ENCODE data around the gene UROC1.

UROC1 gene

GRCh38 chr3:126493739-126494138 lies 23.8 kb downstream of the UROC1 start:
- POLR2A ChIA-PET: no interaction called here
- DNase-seq (ENCODE audit: extremely low spot score): no peak
- CTCF ChIA-PET: no interaction called here
- no peak for TF ChIP-seq FOXK2 (IDR thresholded peaks at IDR 0.05)
- TF ChIP-seq NFRKB (IDR thresholded peaks at IDR 0.05): no peak
- no peak for TF ChIP-seq TARDBP (IDR thresholded peaks at IDR 0.05)
- no peak for TF ChIP-seq CTBP1 (IDR thresholded peaks at IDR 0.05; ENCODE audit: borderline replicate concordance)
- TF ChIP-seq ELF4 (IDR thresholded peaks at IDR 0.05): no peak
- TF ChIP-seq LEF1 (IDR thresholded peaks at IDR 0.05; ENCODE audit: borderline replicate concordance): no peak
- TF ChIP-seq ARNT (IDR thresholded peaks at IDR 0.05): no peak

GRCh38 chr3:126493051-126493450 lies 24.5 kb downstream of the UROC1 start:
- POLR2A ChIA-PET: no interaction called here
- no peak for DNase-seq (ENCODE audit: extremely low spot score)
- TF ChIP-seq FOXK2 (IDR thresholded peaks at IDR 0.05): no peak
- no peak for TF ChIP-seq ELF4 (IDR thresholded peaks at IDR 0.05)
- no peak for TF ChIP-seq ARNT (IDR thresholded peaks at IDR 0.05)
- no peak for TF ChIP-seq L3MBTL2 (conservative IDR thresholded peaks at IDR 0.05)
- no peak for TF ChIP-seq SP1 (IDR thresholded peaks at IDR 0.05)
- TF ChIP-seq PKNOX1 (IDR thresholded peaks at IDR 0.05): no peak
- CTCF ChIA-PET: no interaction called here

- TF ChIP-seq L3MBTL2 (conservative IDR thresholded peaks at IDR 0.05) (no peak), BHLHE40 (IDR thresholded peaks at IDR 0.05; ENCODE audit: borderline replicate concordance) (no peak), TARDBP (IDR thresholded peaks at IDR 0.05) (no peak), SP1 (IDR thresholded peaks at IDR 0.05) (no peak), PKNOX1 (IDR thresholded peaks at IDR 0.05) (no peak), CTBP1 (IDR thresholded peaks at IDR 0.05; ENCODE audit: borderline replicate concordance) (no peak)
- POLR2A ChIA-PET: interaction anchor here (1.3 kb wide), 1 partner anchor 15 kb away, joined by 4 read pairs; the partner anchor contains the start of gene ZXDC
- no peak for DNase-seq (ENCODE audit: extremely low spot score)
- CTCF ChIA-PET: no interaction called here
Measured at GRCh38 chr3:126491221-126492013, 26.2 kb downstream of the UROC1 start.

- TF ChIP-seq FOXA1 (IDR thresholded peaks at IDR 0.05) (no peak), BHLHE40 (IDR thresholded peaks at IDR 0.05; ENCODE audit: borderline replicate concordance) (no peak), SUZ12 (IDR thresholded peaks at IDR 0.05) (no peak), FOXK2 (IDR thresholded peaks at IDR 0.05) (no peak), ZNF384 (IDR thresholded peaks at IDR 0.05) (no peak), CTBP1 (IDR thresholded peaks at IDR 0.05; ENCODE audit: borderline replicate concordance) (no peak), ARNT (IDR thresholded peaks at IDR 0.05) (no peak), HDGF (IDR thresholded peaks at IDR 0.05; ENCODE audit: borderline replicate concordance) (no peak), ELF4 (IDR thresholded peaks at IDR 0.05) (no peak), SP1 (IDR thresholded peaks at IDR 0.05) (no peak), NFRKB (IDR thresholded peaks at IDR 0.05) (no peak), L3MBTL2 (conservative IDR thresholded peaks at IDR 0.05) (no peak), PKNOX1 (IDR thresholded peaks at IDR 0.05) (no peak), LEF1 (IDR thresholded peaks at IDR 0.05; ENCODE audit: borderline replicate concordance) (no peak), FOXM1 (IDR thresholded peaks at IDR 0.05; ENCODE audit: borderline replicate concordance) (no peak), TARDBP (IDR thresholded peaks at IDR 0.05) (no peak)
- ChIA-PET POLR2A (interaction anchor here (1.3 kb wide), 1 partner anchor 15 kb away, joined by 4 read pairs; the partner anchor contains the start of gene ZXDC), CTCF (no interaction called here)
Measured at GRCh38 chr3:126490619-126491018, 27.0 kb downstream of the UROC1 start.

GRCh38 chr3:126488886-126489569 lies 28.5 kb downstream of the UROC1 start:
- ChIA-PET POLR2A (no interaction called here), CTCF (no interaction called here)
- TF ChIP-seq SP1 (IDR thresholded peaks at IDR 0.05) (no peak), L3MBTL2 (conservative IDR thresholded peaks at IDR 0.05) (no peak), SUZ12 (IDR thresholded peaks at IDR 0.05) (no peak), FOXK2 (IDR thresholded peaks at IDR 0.05) (no peak)
- DNase-seq (ENCODE audit: extremely low spot score): no peak

More at GRCh38 chr3:126490619-126491018, 27.0 kb downstream of the UROC1 start:
- DNase-seq (ENCODE audit: extremely low spot score): no peak

- no peak for DNase-seq (ENCODE audit: extremely low spot score)
- CTCF ChIA-PET: interaction anchor here (0.6 kb wide), 1 partner anchor 136 kb away, joined by 3 read pairs; no protein-coding TSS in a partner anchor
- POLR2A ChIA-PET: no interaction called here
- no peak for TF ChIP-seq ARNT (IDR thresholded peaks at IDR 0.05)
- no peak for TF ChIP-seq L3MBTL2 (conservative IDR thresholded peaks at IDR 0.05)
- no peak for TF ChIP-seq PKNOX1 (IDR thresholded peaks at IDR 0.05)
- no peak for TF ChIP-seq CTBP1 (IDR thresholded peaks at IDR 0.05; ENCODE audit: borderline replicate concordance)
- TF ChIP-seq FOXK2 (IDR thresholded peaks at IDR 0.05): no peak
- no peak for TF ChIP-seq FOXM1 (IDR thresholded peaks at IDR 0.05; ENCODE audit: borderline replicate concordance)
- TF ChIP-seq SUZ12 (IDR thresholded peaks at IDR 0.05): no peak
- TF ChIP-seq TARDBP (IDR thresholded peaks at IDR 0.05): no peak
- TF ChIP-seq ELF4 (IDR thresholded peaks at IDR 0.05): no peak
- no peak for TF ChIP-seq LEF1 (IDR thresholded peaks at IDR 0.05; ENCODE audit: borderline replicate concordance)
- TF ChIP-seq ZNF384 (IDR thresholded peaks at IDR 0.05): no peak
- TF ChIP-seq NFRKB (IDR thresholded peaks at IDR 0.05): no peak
- no peak for TF ChIP-seq SP1 (IDR thresholded peaks at IDR 0.05)
- no peak for TF ChIP-seq HDGF (IDR thresholded peaks at IDR 0.05; ENCODE audit: borderline replicate concordance)
- no peak for TF ChIP-seq FOXA1 (IDR thresholded peaks at IDR 0.05)
- TF ChIP-seq BHLHE40 (IDR thresholded peaks at IDR 0.05; ENCODE audit: borderline replicate concordance): no peak
Measured at GRCh38 chr3:126488185-126488584, 29.4 kb downstream of the UROC1 start.
